K562 (cell line): ENCODE results near the gene IL17RB. TPM values are rescaled to one million over a fixed set of nuclear protein-coding genes. Genes with fewer than 3 reads are reported as not detected.

Source experiments
- ATAC-seq: fragments of 200-7000 bp; cut with Tn5 transposase; 3 replicates; pipeline ENCODE4 v1.9.1; 2020; ENCODE audit warnings: moderate library complexity
- BruUV-seq: library from RNA; stranded (reverse); fragments of 400-500 nt; replicated peaks from 2 replicates; lab custom pipeline; 2021; lab: Mats Ljungman, UMichigan
- CTCF ChIA-PET: fragments of 300-600 bp; formaldehyde crosslinking; extraction: SDS; loops from one replicate; lab custom pipeline; 2021; ENCODE audit warnings: low intra/inter-chr PET ratio; lab: Yijun Ruan, JAX
- POLR2A ChIA-PET: fragments of 300-600, 350-650 bp; sonication (Branson Sonifier 250); formaldehyde crosslinking; extraction: SDS; loops from one replicate; lab custom pipeline; 2021; ENCODE audit warnings: antibody characterized with exemption, inconsistent platforms; lab: Yijun Ruan, JAX
- DNase-seq, 4 experiments: peaks; one replicate each; pipeline versions ENCODE4 v3.0.0 to v3.0.0-alpha.2; 2011 to 2018; ENCODE audit warnings: low spot score in 3 of 4, mixed read lengths in 3 of 4; ENCODE audit errors: extremely low read depth in 1 of 4
- FAIRE-seq: peaks from 2 replicates; lab custom pipeline; 2011; peaks lifted over from hg19 to GRCh38; lab: Jason Lieb, UNC
- H2AFZ ChIP-seq: 2 replicates; pipeline ENCODE4 v1.6.0; 2011; ENCODE audit warnings: low read depth, low read length, control low read depth, inconsistent platforms
- H3K27ac ChIP-seq: fragments of 200-600 bp; 3 replicates; pipeline ENCODE4 v1.8.0; 2011; ENCODE audit warnings: low read depth, mild to moderate bottlenecking, control low read depth, inconsistent platforms, low read length, moderate library complexity, mixed read lengths; ENCODE audit errors: extremely low read depth
- H3K27me3 ChIP-seq, 2 experiments: fragments of 300-600 bp in 1 of 2; 2 replicates in 1 of 2; 3 replicates in 1 of 2; pipeline versions ENCODE4 v1.6.0 to v1.8.0; 2011; ENCODE audit warnings: inconsistent platforms in 2 of 2, low read length in 2 of 2, mild to moderate bottlenecking in 1 of 2, mixed read lengths in 1 of 2, moderate library complexity in 1 of 2; ENCODE audit not compliant: control insufficient read depth in 2 of 2, insufficient read depth in 2 of 2
- H3K36me3 ChIP-seq: fragments of 300-600 bp; 3 replicates; pipeline ENCODE4 v1.8.0; 2011; ENCODE audit warnings: mild to moderate bottlenecking, low read length, inconsistent platforms; ENCODE audit not compliant: control insufficient read depth, insufficient read depth
- H3K4me1 ChIP-seq, 2 experiments: fragments of 200-600 bp in 1 of 2; replicated peaks in 1 of 2; 2 replicates in 1 of 2; 3 replicates in 1 of 2; pipeline versions ENCODE4 v1.5.1 to v1.8.0; 2011; ENCODE audit warnings: inconsistent platforms in 2 of 2, low read length in 2 of 2, mild to moderate bottlenecking in 1 of 2, mixed read lengths in 1 of 2, moderate library complexity in 1 of 2; ENCODE audit not compliant: control insufficient read depth in 2 of 2, insufficient read depth in 2 of 2
- H3K4me2 ChIP-seq: 2 replicates; pipeline ENCODE4 v1.6.1; 2011; ENCODE audit warnings: low read length, control low read depth, inconsistent platforms, mixed read lengths; ENCODE audit not compliant: insufficient read depth
- H3K4me3 ChIP-seq: fragments of 200-600 bp; sonication (generic), shearing (Covaris generic); 2 replicates; pipeline ENCODE4 v1.5.1; 2016; ENCODE audit warnings: control low read depth, inconsistent platforms
- H3K79me2 ChIP-seq: fragments of 200-600 bp; 3 replicates; pipeline ENCODE4 v1.8.0; 2011; ENCODE audit warnings: low read length, inconsistent platforms; ENCODE audit not compliant: control insufficient read depth, insufficient read depth
- H3K9ac ChIP-seq, 2 experiments: 2 replicates each; pipeline versions ENCODE4 v1.6.0 to v1.6.1; 2011; ENCODE audit warnings: low read depth in 2 of 2, low read length in 2 of 2, control low read depth in 1 of 2, inconsistent platforms in 1 of 2, mild to moderate bottlenecking in 1 of 2, mixed read lengths in 1 of 2; ENCODE audit not compliant: insufficient read depth in 1 of 2
- H3K9me1 ChIP-seq: one replicate; pipeline ENCODE4 v1.6.0; 2011; ENCODE audit warnings: inconsistent platforms, mild to moderate bottlenecking, low read length, moderate library complexity; ENCODE audit not compliant: control insufficient read depth, insufficient read depth
- H3K9me3 ChIP-seq: replicated peaks from 2 replicates; pipeline ENCODE4 v1.5.1; 2011; ENCODE audit warnings: low read depth, low read length, inconsistent platforms; ENCODE audit not compliant: control insufficient read depth, insufficient read depth
- H4K20me1 ChIP-seq: replicated peaks from 2 replicates; pipeline ENCODE4 v1.6.1; 2011; ENCODE audit warnings: low read length, inconsistent platforms, mixed read lengths; ENCODE audit not compliant: control insufficient read depth, insufficient read depth
- ARNT ChIP-seq, 2 experiments: fragments of 450-650 bp; IDR thresholded peaks; 2 replicates each; pipeline ENCODE4 v1.6.1; 2016; ENCODE audit warnings: mild to moderate bottlenecking in 1 of 2
- BCL6 ChIP-seq: fragments of 250-450 bp; sonication (Bioruptor Pico); IDR thresholded peaks from 2 replicates; pipeline ENCODE4 v1.4.0; 2020
- CTCF ChIP-seq, 3 experiments: IDR thresholded peaks in 2 of 3; conservative IDR thresholded peaks in 1 of 3; 2 replicates each; pipeline ENCODE4 v1.5.1; 2011 to 2012; ENCODE audit warnings: low read length in 3 of 3, mild to moderate bottlenecking in 3 of 3, control low read depth in 2 of 3, improper control_type of control experiment in 1 of 3, inconsistent platforms in 1 of 3, low read depth in 1 of 3, mixed read lengths in 1 of 3, moderate library complexity in 1 of 3; ENCODE audit not compliant: insufficient read depth in 2 of 3
- HMGN3 ChIP-seq: IDR thresholded peaks from 2 replicates; pipeline ENCODE4 v1.6.1; 2011; ENCODE audit warnings: borderline replicate concordance, low read depth, mild to moderate bottlenecking, mixed read lengths, low read length; ENCODE audit not compliant: insufficient read length; ENCODE audit errors: extremely low read depth
- ZNF133 ChIP-seq: fragments of 250-450 bp; sonication (Bioruptor Pico); IDR thresholded peaks from 2 replicates; pipeline ENCODE4 v1.4.0; 2020; ENCODE audit warnings: mild to moderate bottlenecking
- WGBS: fragments of 100-300 bp; shearing (Covaris generic); methylation state at CpG from one replicate; pipeline ENCODE4 v1.1.6; 2016; ENCODE audit warnings: low coverage, mixed read lengths; ENCODE audit not compliant: insufficient coverage; ENCODE audit errors: missing lambda C conversion rate; 5-methylcytosine and 5-hydroxymethylcytosine counted together
- in situ Hi-C: fragments of 300-500 bp; cut with MboI; formaldehyde crosslinking; loops from 4 replicates; pipeline ENCODE4 v1.15.0; 2018; ENCODE audit warnings: inconsistent platforms, mixed read lengths
- intact Hi-C: fragments of 100-400 bp; cut with micrococcal nuclease; formaldehyde crosslinking; loops from 2 replicates; pipeline ENCODE4 v1.14.2; 2022
- polyA plus RNA-seq, 8 experiments: library from polyadenylated mRNA; depleted of rRNA in 4 of 8; stranded (reverse) in 5 of 8; unstranded in 3 of 8; fragments of >200 nt; fragmentation: Nextera tagmentation in 2 of 8; fragmentation: Illumina TruSeq in 1 of 8; extraction: Ambion mirVana in 2 of 8; extraction: Trizol in 1 of 8; gene quantifications; 2 replicates each; pipeline versions ENCODE4 v1.2.1 to v1.2.3, GENCODE V29; 2011 to 2014; ENCODE audit warnings: inconsistent platforms in 1 of 8, missing spikeins in 1 of 8
- total RNA-seq, 7 experiments: library from RNA; depleted of rRNA in 6 of 7; stranded (reverse); fragments of >200 nt in 6 of 7; fragmentation: Illumina TruSeq in 2 of 7; extraction: Trizol in 2 of 7; gene quantifications; 2 replicates each; pipeline versions ENCODE4 v1.2.1 to v1.2.3, GENCODE V29; 2011 to 2021; ENCODE audit warnings: low replicate concordance in 1 of 7

The IL17RB gene
- total and polyA plus RNA-seq, 9 of the 15 experiments (the other 6 are each of a cell fraction or from before 2014, with no cell fraction given), result 1.1 to 4.1 (median 1.7) TPM

DNA sequence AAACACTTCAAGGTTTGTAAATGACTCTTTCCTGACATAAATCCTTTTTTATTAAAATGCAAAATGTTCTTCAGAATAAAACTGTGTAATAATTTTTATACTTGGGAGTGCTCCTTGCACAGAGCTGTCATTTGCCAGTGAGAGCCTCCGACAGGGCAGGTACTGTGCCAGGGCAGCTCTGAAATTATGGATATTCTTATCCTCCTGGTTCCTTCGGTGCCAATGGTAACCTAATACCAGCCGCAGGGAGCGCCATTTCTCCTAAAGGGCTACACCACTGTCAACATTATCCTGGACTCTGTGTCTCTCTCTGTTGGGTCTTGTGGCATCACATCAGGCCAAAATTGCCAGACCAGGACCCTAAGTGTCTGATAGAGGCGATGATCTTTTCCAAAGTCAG, 33.1 kb upstream of the IL17RB start:
- Histone ChIP-seq H3K27ac (no peak overlapping the region), H3K9me3 (no peaks in the 10 kb centered on the region), H3K79me2 (no peaks in the 10 kb centered on the region), H3K4me2 (no peak overlapping the region), H4K20me1 (no peaks in the 10 kb centered on the region), H3K9me1 (no peaks in the 10 kb centered on the region), H2AFZ (no peak overlapping the region), H3K36me3 (no peaks in the 10 kb centered on the region), H3K27me3 (peaks cover 12 to 65% of the 10 kb centered on the region in 2 experiments; a peak in 3 of 5 replicates), H3K4me3 (no peak overlapping the region), H3K9ac (no peak overlapping the region), H3K4me1 (no peaks in the 10 kb centered on the region; a peak in 1 of 5 replicates)
- no peak for DNase-seq
- ChIA-PET CTCF (no interaction called here), POLR2A (no interaction called here)
- intact Hi-C loops (no loop called here), in situ Hi-C loops (no loop called here)
- TF ChIP-seq CTCF (IDR thresholded peaks at IDR 0.05 in 2 of 3, conservative IDR thresholded peaks at IDR 0.05 in 1 of 3; ENCODE audit: insufficient read depth in 2 of 3, low read depth in 1 of 3, low read length in 3 of 3) (0 out of 6 replicates have a peak, but pooled peaks of 1 of the 3 experiments have one; percentile 17), BCL6 (CRISPR knock-in tag) (no peak)
- no TSS peak for BruUV-seq
- ATAC-seq, result no peak; the same call in 2 of the 3 replicates
- FAIRE-seq, result no peak
- 0% methylated on average over 5 of the region's 5 CpGs for WGBS

- 5% methylated on average over 10 of the region's 10 CpGs for WGBS
- ATAC-seq (no peak), DNase-seq (no peak), FAIRE-seq (no peak)
- no peaks in the 10 kb centered on the region for H3K36me3 ChIP-seq
- no TSS peak for BruUV-seq
- H3K4me3 ChIP-seq, result no peak overlapping the region
- no peaks in the 10 kb centered on the region; a peak in 1 of 5 replicates for H3K4me1 ChIP-seq
- H3K9ac ChIP-seq, result no peak overlapping the region
- ChIA-PET POLR2A (interaction anchor here (0.7 kb wide), 1 partner anchor 21 kb away, joined by 3 read pairs; no protein-coding TSS in a partner anchor), CTCF (no interaction called here)
- no peak overlapping the region for H3K4me2 ChIP-seq
- H2AFZ ChIP-seq, result no peak overlapping the region
- no peaks in the 10 kb centered on the region for H3K9me3 ChIP-seq
- no peaks in the 10 kb centered on the region for H3K79me2 ChIP-seq
- TF ChIP-seq ARNT (IDR thresholded peaks at IDR 0.05) (no peak), ZNF133 (no peak), HMGN3 (no peak)
- intact Hi-C loops (no loop called here), in situ Hi-C loops (no loop called here)
- H4K20me1 ChIP-seq, result no peaks in the 10 kb centered on the region
- H3K27me3 ChIP-seq, result peaks cover 12 to 65% of the 10 kb centered on the region in 2 experiments; a peak in 3 of 5 replicates
- H3K27ac ChIP-seq, result no peak overlapping the region
- no peaks in the 10 kb centered on the region for H3K9me1 ChIP-seq
Observed at GRCh38 chr3:53813876-53814275, 32.5 kb upstream of the IL17RB start.
